HAP-1 (cell line): ENCODE measurements around the gene FLRT1.
A peak's percentile ranks its signal among the peaks of the same experiment; 100 is the strongest.
"Not testable (repeated sequence)": the region's sequence is repeated elsewhere in the genome, so short reads cannot be mapped to it uniquely, and the experiment has no call there.

Source experiments
- DNase-seq, 2 experiments: peaks; one replicate each; pipeline ENCODE4 v3.0.0-alpha.2; 2016 to 2020; ENCODE audit warnings: low spot score in 2 of 2
- H3K27me3 ChIP-seq: fragments of 250-450 bp; sonication (Bioruptor Pico); 2 replicates; pipeline ENCODE4 v1.5.1; 2020; ENCODE audit warnings: low read depth, mild to moderate bottlenecking, moderate library complexity
- H3K36me3 ChIP-seq: fragments of 250-450 bp; sonication (Bioruptor Pico); replicated peaks from 2 replicates; pipeline ENCODE4 v1.5.1; 2020; ENCODE audit warnings: mild to moderate bottlenecking
- H3K4me1 ChIP-seq: fragments of 250-450 bp; sonication (Bioruptor Pico); 2 replicates; pipeline ENCODE4 v1.5.1; 2020; ENCODE audit warnings: mild to moderate bottlenecking
- H3K4me3 ChIP-seq: fragments of 250-450 bp; sonication (Bioruptor Pico); 2 replicates; pipeline ENCODE4 v1.5.1; 2020; ENCODE audit warnings: mild to moderate bottlenecking, moderate library complexity
- H3K9me3 ChIP-seq: fragments of 250-450 bp; sonication (Bioruptor Pico); 2 replicates; pipeline ENCODE4 v1.5.1; 2020; ENCODE audit warnings: mild to moderate bottlenecking, moderate library complexity
- in situ Hi-C: fragments of 300-500 bp; cut with MboI; formaldehyde crosslinking; loops from 3 replicates; pipeline ENCODE4 v1.14.3; 2020; ENCODE audit warnings: low sequenced_read_pairs, inconsistent platforms, mixed read lengths

Gene FLRT1

GRCh38 chr11:64039012-64039665, 3.4 kb downstream of the FLRT1 start:
- Histone ChIP-seq H3K27me3 (peaks cover 32% of the 10 kb centered on the region), H3K4me3 (no peak overlapping the region), H3K9me3 (no peaks in the 10 kb centered on the region), H3K36me3 (no peaks in the 10 kb centered on the region), H3K4me1 (no peaks in the 10 kb centered on the region)
- DNase-seq: no peak
- in situ Hi-C loops: no loop called here

- H3K36me3 ChIP-seq: no peaks in the 10 kb centered on the region
- H3K27me3 ChIP-seq: peaks cover 20% of the 10 kb centered on the region
- peak in 1 of 2 experiments; percentile 25 for DNase-seq
- no peaks in the 10 kb centered on the region for H3K4me1 ChIP-seq
- no peaks in the 10 kb centered on the region for H3K9me3 ChIP-seq
- in situ Hi-C loops: no loop called here
- H3K4me3 ChIP-seq: no peak overlapping the region
Measured at GRCh38 chr11:64040684-64041322, 5.1 kb downstream of the FLRT1 start.

- Histone ChIP-seq H3K9me3 (no peaks in the 10 kb centered on the region), H3K27me3 (peaks cover 10% of the 10 kb centered on the region), H3K36me3 (no peaks in the 10 kb centered on the region), H3K4me3 (no peak overlapping the region), H3K4me1 (no peaks in the 10 kb centered on the region)
- in situ Hi-C loops: no loop called here
- no peak for DNase-seq
Measured at GRCh38 chr11:64041846-64042245, 6.1 kb downstream of the FLRT1 start.

GRCh38 chr11:64042301-64042700, 6.6 kb downstream of the FLRT1 start:
- H3K27me3 ChIP-seq: peaks cover 5% of the 10 kb centered on the region
- no peaks in the 10 kb centered on the region for H3K4me1 ChIP-seq
- no peaks in the 10 kb centered on the region for H3K36me3 ChIP-seq
- H3K9me3 ChIP-seq: no peaks in the 10 kb centered on the region
- no peak for DNase-seq
- in situ Hi-C loops: no loop called here
- H3K4me3 ChIP-seq: no peak overlapping the region

GRCh38 chr11:64043545-64043944, 7.8 kb downstream of the FLRT1 start:
- in situ Hi-C loops: no loop called here
- Histone ChIP-seq H3K9me3 (no peaks in the 10 kb centered on the region), H3K4me1 (no peaks in the 10 kb centered on the region), H3K27me3 (no peaks in the 10 kb centered on the region), H3K36me3 (no peaks in the 10 kb centered on the region), H3K4me3 (no peak overlapping the region)
- no peak for DNase-seq

GRCh38 chr11:64044730-64045393, 9.1 kb downstream of the FLRT1 start:
- Histone ChIP-seq H3K4me3 (no peak overlapping the region), H3K36me3 (no peaks in the 10 kb centered on the region), H3K4me1 (no peaks in the 10 kb centered on the region), H3K9me3 (no peaks in the 10 kb centered on the region), H3K27me3 (no peaks in the 10 kb centered on the region)
- in situ Hi-C loops: no loop called here
- DNase-seq: no peak

- DNase-seq: no peak
- Histone ChIP-seq H3K27me3 (no peaks in the 10 kb centered on the region), H3K9me3 (no peaks in the 10 kb centered on the region), H3K4me1 (no peaks in the 10 kb centered on the region), H3K4me3 (no peak overlapping the region), H3K36me3 (no peaks in the 10 kb centered on the region)
- in situ Hi-C loops: no loop called here
Measured at GRCh38 chr11:64045700-64046099, 10.0 kb downstream of the FLRT1 start.

- H3K36me3 ChIP-seq, H3K27me3 ChIP-seq, H3K4me3 ChIP-seq, DNase-seq, H3K4me1 ChIP-seq, H3K9me3 ChIP-seq, in situ Hi-C loops: not testable (repeated sequence)
Measured at GRCh38 chr11:64047373-64047772, 11.6 kb downstream of the FLRT1 start.

GRCh38 chr11:64048042-64048854, 12.5 kb downstream of the FLRT1 start:
- DNase-seq: no peak
- no peak overlapping the region for H3K4me3 ChIP-seq
- in situ Hi-C loops: no loop called here
- no peaks in the 10 kb centered on the region for H3K9me3 ChIP-seq
- H3K27me3 ChIP-seq: no peaks in the 10 kb centered on the region
- no peaks in the 10 kb centered on the region for H3K36me3 ChIP-seq
- no peaks in the 10 kb centered on the region for H3K4me1 ChIP-seq

GRCh38 chr11:64049509-64049908, 13.8 kb downstream of the FLRT1 start:
- no peak overlapping the region for H3K4me3 ChIP-seq
- H3K9me3 ChIP-seq: no peaks in the 10 kb centered on the region
- H3K27me3 ChIP-seq: no peaks in the 10 kb centered on the region
- DNase-seq: no peak
- H3K4me1 ChIP-seq: no peaks in the 10 kb centered on the region
- in situ Hi-C loops: no loop called here
- no peaks in the 10 kb centered on the region for H3K36me3 ChIP-seq

GRCh38 chr11:64051297-64051696, 15.6 kb downstream of the FLRT1 start:
- H3K9me3 ChIP-seq: no peaks in the 10 kb centered on the region
- no peaks in the 10 kb centered on the region for H3K27me3 ChIP-seq
- H3K4me3 ChIP-seq: no peak overlapping the region
- no peaks in the 10 kb centered on the region for H3K36me3 ChIP-seq
- no peak for DNase-seq
- in situ Hi-C loops: no loop called here
- H3K4me1 ChIP-seq: no peaks in the 10 kb centered on the region

- in situ Hi-C loops: no loop called here
- DNase-seq: no peak
- Histone ChIP-seq H3K4me1 (no peaks in the 10 kb centered on the region), H3K4me3 (no peak overlapping the region), H3K9me3 (no peaks in the 10 kb centered on the region), H3K36me3 (no peaks in the 10 kb centered on the region), H3K27me3 (no peaks in the 10 kb centered on the region)
Measured at GRCh38 chr11:64052436-64052835, 16.7 kb downstream of the FLRT1 start.

GRCh38 chr11:64052938-64053622, 17.3 kb downstream of the FLRT1 start:
- Histone ChIP-seq H3K36me3 (no peaks in the 10 kb centered on the region), H3K4me1 (no peaks in the 10 kb centered on the region), H3K4me3 (no peak overlapping the region), H3K27me3 (no peaks in the 10 kb centered on the region), H3K9me3 (no peaks in the 10 kb centered on the region)
- in situ Hi-C loops: no loop called here
- no peak for DNase-seq
